GM19193 (cell line): ENCODE results near the gene TBX15.

Experiments
- POLR2A ChIP-seq: IDR thresholded peaks from 4 replicates; pipeline ENCODE4 v1.6.1; 2011; ENCODE audit not compliant: insufficient read depth, insufficient read length; ENCODE audit errors: extremely low read depth

Gene TBX15

DNA sequence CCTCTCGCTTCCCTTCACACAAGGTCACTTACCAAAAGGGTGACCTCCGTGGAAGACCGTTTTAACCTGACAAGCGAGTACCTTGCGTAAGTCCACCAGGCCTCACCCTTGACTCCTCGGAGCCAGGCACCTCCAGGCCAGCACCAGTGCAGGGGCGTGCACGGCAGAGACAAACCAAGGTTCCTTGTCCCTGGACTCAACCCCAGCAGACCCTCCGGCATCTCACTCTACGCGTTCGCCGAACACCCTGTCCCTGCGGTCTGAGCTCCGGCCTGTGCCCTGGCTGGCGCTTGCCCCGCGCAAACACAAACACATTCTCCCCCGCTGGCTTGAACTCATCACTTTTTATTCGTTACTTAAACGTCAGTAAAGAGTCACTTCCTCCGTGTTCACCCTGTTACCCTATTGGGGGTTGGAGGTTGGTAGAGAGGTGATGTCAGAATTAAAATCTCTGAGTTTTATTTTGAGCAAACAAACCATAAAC, 4.5 kb downstream of the TBX15 start:
- no peak for TF ChIP-seq POLR2A

DNA sequence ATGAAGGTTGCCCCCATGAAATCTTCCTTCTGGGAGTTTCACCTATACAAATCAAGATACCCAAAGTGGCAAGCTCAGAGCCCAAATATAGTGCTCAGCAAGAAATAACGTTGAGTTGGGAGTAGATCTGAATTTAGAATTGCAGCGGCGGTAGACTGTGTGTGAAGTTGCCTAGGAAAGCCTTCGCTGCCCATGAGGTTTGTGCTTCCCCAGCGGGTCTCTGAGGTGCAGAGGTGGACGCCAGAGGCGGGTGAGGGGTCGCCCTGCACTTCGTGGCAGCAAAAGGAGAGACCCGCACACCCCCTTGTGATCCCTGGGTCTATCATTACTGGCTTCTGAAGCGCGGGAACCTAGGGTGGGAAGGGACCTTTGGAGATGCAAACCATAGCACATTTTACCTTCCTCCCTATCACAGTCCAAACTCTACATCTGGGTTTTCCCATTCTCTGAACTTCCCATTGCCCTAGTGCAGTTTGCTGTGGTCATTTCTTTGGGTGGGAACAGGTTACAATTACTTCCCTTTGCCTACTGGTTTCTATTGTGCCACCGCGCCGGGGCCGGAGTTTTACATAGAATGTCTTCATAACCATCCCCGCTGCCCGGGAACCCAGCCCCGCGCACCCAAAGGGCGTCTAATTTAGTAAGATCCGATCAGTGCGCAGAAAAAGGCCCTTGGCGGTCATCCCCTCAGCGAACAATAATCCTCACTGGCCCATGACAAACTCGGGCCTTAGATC, 5.2 kb downstream of the TBX15 start:
- TF ChIP-seq POLR2A: no peak

DNA sequence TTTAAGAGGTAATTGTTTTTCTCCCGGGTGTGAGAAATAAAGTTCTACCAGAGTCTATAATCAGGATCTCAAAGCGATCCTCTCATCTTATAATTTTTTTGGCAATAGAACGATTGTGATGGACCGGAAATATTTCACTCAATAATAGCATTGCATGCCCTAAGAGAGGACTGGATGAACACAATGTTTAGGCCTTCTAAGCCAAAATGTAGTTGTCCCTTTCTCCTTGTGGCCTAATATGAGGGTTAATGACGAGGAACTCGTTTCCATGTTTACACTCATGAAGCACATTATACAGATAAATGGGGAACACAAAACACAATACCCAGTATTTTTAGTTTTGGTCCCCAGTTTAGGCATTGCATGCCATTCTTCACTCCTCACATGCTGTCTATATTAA, 5.9 kb downstream of the TBX15 start:
- no peak for TF ChIP-seq POLR2A

DNA sequence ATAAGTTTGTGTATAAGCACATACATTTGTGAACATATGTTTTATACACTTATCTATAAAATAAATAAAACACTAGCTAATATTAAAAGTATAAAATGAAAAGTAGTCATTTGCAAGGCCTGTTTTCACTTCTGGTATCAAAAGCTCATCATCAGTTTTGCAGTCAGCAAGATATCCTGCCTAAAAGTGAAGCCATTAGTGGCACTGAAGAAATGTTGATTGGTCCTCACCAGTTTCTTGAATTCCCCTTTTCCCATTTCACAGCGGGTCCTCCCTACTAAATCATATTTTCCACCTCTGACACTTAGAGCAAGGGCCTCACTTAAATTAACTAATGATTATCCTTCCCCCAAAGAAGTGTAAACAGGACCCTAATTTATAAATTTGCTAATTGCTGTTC, 6.7 kb downstream of the TBX15 start:
- no peak for TF ChIP-seq POLR2A

DNA sequence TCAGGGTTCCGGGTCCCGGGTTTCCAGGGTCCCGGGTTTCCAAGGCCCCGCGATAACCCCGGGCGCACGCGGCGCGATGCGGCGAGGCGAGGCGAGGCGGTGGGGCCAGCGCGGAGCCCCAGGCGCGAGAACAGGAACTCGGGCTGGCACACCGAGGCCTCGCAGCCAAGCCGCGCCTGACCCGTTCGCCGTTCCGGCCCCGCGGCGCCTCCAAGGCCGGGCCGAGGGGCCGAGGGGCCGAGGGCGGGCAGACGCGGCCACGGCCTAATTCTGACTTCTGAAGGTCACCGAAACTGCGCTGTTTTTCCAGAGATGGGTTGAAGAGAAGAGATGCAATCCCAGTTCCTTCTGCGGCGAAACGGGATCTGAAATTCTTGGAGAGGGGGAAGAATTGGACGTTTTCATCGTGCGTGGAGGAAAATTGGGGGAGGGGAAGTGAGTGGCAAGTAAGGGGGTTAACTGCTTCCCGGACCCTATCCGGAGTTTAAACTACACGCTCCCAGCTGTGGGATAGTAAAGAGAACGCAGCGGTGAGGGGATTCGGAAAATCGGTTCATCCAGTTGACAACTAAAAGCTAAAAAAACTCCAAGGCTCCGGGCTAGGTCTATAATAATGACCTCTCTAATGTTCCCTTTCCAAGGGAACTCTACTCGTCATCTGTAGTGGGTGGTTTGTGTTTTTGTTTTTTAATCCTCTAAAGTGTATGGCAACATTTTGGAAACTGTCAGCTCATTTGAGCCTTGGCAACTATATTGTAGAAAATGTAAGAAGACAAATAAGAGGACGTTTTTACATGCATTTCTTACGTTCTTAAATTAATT, 8.2 kb downstream of the TBX15 start:
- no peak for TF ChIP-seq POLR2A

DNA sequence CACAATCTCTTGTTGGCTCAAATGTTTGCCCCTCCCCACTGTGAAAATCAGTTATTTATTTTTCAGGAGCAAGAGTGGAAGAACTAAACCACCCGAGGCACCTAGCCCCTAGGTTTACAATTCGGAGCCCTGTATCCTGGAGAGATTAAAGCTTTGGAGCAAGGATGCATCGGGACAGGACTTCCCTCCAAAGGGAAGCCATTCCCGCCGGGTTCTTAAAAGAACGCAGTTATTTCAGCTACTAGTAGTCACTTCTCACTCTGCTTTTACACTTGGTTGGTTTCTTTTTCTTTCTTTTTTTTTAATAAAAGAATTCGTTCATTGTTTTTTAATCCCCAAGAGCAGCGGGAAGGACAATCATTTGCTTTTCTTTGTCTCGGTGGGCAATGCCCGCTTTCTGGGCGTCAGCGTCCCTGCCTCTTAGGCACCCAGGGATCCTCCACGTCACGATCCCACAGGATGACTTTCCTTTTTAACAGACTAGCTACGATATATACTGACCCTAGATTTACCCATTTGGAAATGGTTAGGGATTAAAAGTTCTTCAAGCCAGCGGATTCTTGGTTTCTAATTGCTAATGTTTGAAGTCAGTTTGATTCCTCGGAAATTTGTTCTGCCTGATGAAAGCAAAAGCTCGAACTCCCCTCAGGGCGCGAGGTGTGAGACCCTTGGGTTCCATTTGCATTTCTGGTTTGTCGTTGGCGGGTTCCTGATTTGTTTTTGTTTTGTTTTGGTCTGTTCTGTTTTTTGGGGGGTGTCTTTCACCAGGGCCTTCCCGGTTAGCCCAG, 9.0 kb downstream of the TBX15 start:
- no peak for TF ChIP-seq POLR2A

DNA sequence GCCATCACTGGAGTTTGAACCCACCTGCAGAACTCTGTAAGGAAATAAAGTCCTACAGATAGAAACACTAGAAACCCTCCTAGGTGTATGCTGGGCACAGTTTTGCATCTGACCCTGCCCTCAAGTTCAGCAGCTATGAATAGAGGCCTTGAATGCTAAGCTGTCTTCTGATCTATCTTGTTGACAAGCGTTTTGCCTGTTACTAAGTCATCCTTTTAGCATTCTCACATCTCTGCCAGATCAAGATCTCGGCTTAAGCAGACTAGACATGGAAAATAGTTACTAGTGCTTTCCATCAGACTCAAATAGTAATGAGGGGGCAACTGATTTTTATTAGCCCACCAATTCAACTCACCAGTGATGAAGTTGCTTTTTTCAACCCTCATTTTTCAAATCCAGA, 10.5 kb downstream of the TBX15 start:
- no peak for TF ChIP-seq POLR2A

DNA sequence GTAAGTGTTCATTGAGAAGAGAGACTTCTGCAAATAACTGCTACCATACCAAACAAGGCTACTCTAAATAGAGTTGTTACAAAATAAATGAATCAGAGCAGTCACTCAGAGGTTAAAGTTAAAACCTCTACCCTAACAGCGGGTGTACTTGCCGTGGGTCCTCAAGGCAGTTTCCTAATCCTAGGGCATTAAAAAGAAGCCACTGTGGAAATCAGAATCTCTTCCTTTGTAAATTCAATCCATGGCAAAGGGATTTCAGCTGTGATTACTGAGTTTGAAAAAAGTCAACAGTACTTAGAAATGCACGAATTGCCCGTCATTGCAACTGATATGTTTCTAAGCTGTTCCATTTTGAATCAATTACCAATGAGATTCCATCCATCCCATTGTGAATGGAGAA, 13.5 kb downstream of the TBX15 start:
- TF ChIP-seq POLR2A: no peak

DNA sequence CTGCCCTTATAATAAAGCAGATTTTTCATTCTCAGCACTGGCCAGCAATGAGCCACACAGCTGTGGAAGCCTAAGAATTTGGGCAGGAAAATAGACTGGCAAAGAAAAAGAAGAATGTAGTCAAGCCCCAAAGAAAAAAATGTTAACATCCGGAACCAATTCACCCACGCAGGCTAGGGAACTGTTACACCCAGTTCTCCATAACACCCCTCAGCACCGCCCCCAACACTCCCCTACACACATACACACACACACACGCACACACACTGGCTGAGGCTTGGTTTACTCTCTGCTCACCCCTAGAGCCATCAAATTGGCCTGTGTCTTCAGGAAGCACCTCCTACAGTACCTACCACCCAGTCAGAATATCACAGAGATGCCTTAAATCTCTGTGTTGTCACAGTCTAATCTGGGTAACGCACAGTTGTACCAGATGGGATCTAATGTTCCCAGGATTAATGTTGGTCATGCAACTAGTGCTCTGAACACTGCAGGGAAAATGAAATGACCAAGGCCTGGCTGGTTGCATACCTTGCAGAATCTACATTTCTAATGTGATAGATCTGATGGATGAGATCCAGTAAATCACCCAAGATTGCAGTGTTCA, 14.5 kb downstream of the TBX15 start:
- no peak for TF ChIP-seq POLR2A

DNA sequence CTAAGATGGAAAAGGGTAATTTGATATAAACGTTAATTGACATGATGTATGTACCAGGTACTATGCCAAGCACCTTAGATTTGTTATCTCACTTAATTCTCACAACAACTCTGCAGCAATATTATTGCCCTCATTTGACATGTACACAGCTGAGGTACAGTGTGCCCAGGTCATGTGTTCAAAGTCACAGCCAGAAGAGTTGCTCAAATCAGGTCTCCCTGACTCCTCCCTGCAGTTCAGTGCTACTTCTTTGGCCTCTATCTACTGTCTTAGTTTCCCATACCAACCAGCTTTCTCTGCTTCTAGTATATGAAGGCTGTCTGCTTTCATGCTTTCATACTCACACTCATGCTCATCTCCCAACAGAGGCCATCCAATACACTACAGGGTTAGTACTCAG, 15.1 kb downstream of the TBX15 start:
- no peak for TF ChIP-seq POLR2A

DNA sequence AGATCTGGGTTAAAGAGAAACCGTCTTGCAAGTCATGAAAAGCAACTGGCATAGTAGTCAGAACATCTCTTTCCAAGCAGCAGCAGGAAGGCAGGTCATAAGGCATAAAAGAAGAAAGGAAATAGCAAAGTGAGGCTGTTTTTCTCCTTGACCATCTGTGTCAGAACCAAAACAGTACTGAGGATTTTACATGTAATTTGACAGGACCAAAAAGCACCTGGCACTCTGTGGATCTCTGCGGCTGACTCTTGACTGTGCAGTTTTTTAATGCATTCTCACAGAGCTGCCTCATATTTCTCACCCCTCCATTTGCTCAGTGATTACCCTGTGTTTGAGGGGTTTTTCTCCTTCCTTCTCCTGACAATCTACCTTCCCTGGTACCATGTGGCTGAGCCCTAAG, 17.7 kb downstream of the TBX15 start:
- TF ChIP-seq POLR2A: no peak

DNA sequence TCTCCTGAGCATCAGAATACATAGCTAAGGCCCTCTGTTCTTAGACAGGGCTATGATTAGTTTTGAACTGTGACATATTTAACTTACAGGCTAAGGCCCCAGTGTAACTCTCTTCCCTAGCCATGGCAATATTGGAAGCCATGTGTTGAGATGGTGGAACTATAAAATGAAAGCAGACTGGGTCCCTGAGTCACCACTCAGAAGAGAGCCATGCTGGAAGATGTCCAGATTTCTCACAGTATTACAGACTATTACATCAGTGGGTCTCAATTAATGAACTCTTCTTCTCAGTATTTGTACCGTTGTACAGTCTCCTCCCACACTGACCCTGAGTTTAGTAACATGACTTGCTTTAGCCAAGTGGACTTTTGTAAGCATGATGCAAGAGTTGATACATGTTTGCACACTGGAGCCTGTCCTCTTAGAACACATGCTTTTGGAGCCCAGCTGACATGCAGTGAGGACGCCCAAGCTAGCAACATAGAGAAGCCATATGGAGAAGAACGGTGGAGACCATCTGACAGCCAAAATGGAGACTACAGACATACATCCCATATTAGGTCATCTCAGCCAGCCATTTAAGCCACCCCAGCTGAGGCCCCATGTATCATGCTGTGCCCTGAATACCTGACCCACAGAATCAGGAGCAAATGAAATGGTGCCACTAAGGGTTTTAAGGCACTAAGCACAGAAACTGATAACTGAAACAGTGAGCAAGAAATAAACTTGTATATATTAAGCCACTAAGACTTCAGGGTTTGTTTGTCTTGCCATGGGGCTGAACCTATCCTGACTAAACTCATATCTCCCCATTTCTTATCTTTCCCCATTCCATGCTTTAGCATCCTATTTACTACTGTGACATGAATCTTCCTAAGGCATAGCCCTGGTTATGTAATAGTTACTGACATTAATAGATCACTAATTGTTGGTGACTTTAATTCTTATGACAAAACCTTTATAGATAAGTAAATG, 24.4 kb downstream of the TBX15 start:
- no peak for TF ChIP-seq POLR2A

DNA sequence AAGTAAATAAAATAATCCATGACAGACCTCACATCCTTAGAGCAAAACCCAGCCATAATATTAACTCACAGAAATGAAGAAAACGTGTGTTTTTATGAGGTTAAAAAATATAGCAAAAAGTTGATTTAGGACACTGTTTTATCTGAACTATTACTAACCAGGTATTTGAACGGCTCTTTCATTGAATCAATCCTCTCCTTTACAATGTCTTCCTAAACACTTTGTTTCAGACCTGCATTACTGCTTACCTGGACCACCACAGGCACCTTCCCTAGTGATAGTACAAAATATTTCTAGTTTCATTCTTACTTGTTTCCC, 25.0 kb downstream of the TBX15 start:
- no peak for TF ChIP-seq POLR2A

DNA sequence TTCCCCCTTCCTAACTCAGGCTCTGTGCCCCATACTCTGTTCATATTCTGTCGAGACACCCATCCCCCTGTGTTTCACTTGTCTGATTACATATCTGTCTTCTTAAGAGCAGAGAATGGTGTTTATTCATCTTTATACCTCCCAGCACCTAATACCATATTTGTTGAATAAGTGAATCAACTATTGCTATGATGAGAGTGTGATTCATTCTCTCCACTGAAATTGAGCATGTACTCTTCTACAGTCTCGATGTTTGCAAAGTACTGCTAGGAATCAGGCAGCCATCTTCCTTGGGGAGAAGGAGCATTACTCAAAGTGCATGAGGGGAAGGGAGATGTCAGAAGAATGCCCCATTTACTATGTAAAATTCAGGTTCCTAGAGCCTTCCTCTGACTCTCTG, 27.0 kb downstream of the TBX15 start:
- TF ChIP-seq POLR2A: no peak
